Type B pancreatic cell (in vitro differentiated cells): ENCODE measurements around the gene CD99L2. TPM values are rescaled to one million over a fixed set of nuclear protein-coding genes. Genes with fewer than 3 reads are reported as not detected.

ENCODE experiments used
- DNase-seq: peaks from one replicate; pipeline ENCODE4 v3.0.0; 2021; ENCODE audit warnings: mixed read lengths; ENCODE audit not compliant: unreplicated experiment; ENCODE audit errors: extremely low spot score
- H3K27ac Mint-ChIP-seq: 2 replicates; pipeline ENCODE4 v1.8.0; 2021; ENCODE audit warnings: mild to moderate bottlenecking, mixed read lengths
- H3K27me3 Mint-ChIP-seq: 2 replicates; pipeline ENCODE4 v1.8.0; 2021; ENCODE audit warnings: mixed read lengths
- H3K36me3 Mint-ChIP-seq: 2 replicates; pipeline ENCODE4 v1.8.0; 2021; ENCODE audit warnings: mixed read lengths
- H3K4me1 Mint-ChIP-seq: one replicate; pipeline ENCODE4 v1.8.0; 2021; ENCODE audit warnings: mixed read lengths; ENCODE audit not compliant: unreplicated experiment
- H3K4me3 Mint-ChIP-seq: 2 replicates; pipeline ENCODE4 v1.8.0; 2021; ENCODE audit warnings: mild to moderate bottlenecking, mixed read lengths
- H3K9me3 Mint-ChIP-seq: 2 replicates; pipeline ENCODE4 v1.8.0; 2021; ENCODE audit warnings: mixed read lengths
- total RNA-seq: library from RNA; stranded (reverse); gene quantifications from 2 replicates; pipeline ENCODE4 v1.2.1, GENCODE V29; 2021; ENCODE audit warnings: low replicate concordance
- TF ChIP-seq, protein P1 (sequence below): fragments of 200-600 bp; sonication (generic); conservative IDR thresholded peaks from 2 replicates; pipeline ENCODE4 v1.5.0; 2021; ENCODE audit warnings: antibody characterized with exemption, mild to moderate bottlenecking

CD99L2 gene
- total RNA-seq, 1 donor from 2014 or later, result 35.1 TPM

- H3K27me3 Mint-ChIP-seq, result no peaks in the 10 kb centered on the region
- H3K27ac Mint-ChIP-seq, result no peak overlapping the region
- peaks cover 4% of the 10 kb centered on the region for H3K36me3 Mint-ChIP-seq
- TF ChIP-seq, protein P1, sequence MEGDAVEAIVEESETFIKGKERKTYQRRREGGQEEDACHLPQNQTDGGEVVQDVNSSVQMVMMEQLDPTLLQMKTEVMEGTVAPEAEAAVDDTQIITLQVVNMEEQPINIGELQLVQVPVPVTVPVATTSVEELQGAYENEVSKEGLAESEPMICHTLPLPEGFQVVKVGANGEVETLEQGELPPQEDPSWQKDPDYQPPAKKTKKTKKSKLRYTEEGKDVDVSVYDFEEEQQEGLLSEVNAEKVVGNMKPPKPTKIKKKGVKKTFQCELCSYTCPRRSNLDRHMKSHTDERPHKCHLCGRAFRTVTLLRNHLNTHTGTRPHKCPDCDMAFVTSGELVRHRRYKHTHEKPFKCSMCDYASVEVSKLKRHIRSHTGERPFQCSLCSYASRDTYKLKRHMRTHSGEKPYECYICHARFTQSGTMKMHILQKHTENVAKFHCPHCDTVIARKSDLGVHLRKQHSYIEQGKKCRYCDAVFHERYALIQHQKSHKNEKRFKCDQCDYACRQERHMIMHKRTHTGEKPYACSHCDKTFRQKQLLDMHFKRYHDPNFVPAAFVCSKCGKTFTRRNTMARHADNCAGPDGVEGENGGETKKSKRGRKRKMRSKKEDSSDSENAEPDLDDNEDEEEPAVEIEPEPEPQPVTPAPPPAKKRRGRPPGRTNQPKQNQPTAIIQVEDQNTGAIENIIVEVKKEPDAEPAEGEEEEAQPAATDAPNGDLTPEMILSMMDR, result no peak
- no peak for DNase-seq
- no peaks in the 10 kb centered on the region for H3K4me1 Mint-ChIP-seq
- H3K9me3 Mint-ChIP-seq, result no peaks in the 10 kb centered on the region
- no peak overlapping the region for H3K4me3 Mint-ChIP-seq
These were observed 119.1 kb downstream of the CD99L2 start for GRCh38 chrX:150779385-150779784.

DNA sequence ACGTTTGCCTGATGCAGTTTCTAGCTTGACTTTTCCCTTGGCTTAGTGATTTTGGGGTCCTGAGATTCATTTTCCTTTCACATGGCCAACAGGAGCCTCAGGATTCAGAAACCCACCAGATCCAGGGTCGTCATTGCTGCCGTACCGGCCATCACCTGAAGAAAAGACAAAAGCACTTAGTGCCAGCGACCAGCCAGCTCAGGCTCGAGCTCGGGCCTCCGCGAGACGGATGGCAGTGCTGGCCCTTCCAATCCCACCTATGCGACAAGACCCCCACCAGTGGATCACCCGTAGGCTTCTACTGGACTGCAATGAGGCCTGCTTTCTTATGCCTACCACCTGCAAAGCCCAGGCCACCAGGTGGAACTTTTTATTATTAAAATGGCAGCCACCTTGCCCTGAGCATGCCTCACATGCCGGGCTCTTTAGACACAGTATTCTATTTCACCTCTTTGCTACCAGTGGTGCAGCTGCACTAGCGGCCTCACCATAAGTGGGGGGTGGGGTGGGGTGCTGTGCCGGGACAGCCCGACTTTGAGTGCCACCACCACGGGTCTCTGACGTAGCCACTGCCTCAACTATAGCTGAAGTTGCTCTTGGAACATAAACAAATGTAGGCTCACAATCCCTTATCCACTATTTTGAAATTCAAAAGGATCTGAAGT lies 121.0 kb downstream of the CD99L2 start:
- Mint-ChIP-seq H3K36me3 (peaks cover 4% of the 10 kb centered on the region), H3K27ac (no peak overlapping the region), H3K9me3 (no peaks in the 10 kb centered on the region), H3K27me3 (no peaks in the 10 kb centered on the region), H3K4me1 (no peaks in the 10 kb centered on the region), H3K4me3 (no peak overlapping the region)
- DNase-seq, result no peak
- TF ChIP-seq, protein P1, result no peak

DNA sequence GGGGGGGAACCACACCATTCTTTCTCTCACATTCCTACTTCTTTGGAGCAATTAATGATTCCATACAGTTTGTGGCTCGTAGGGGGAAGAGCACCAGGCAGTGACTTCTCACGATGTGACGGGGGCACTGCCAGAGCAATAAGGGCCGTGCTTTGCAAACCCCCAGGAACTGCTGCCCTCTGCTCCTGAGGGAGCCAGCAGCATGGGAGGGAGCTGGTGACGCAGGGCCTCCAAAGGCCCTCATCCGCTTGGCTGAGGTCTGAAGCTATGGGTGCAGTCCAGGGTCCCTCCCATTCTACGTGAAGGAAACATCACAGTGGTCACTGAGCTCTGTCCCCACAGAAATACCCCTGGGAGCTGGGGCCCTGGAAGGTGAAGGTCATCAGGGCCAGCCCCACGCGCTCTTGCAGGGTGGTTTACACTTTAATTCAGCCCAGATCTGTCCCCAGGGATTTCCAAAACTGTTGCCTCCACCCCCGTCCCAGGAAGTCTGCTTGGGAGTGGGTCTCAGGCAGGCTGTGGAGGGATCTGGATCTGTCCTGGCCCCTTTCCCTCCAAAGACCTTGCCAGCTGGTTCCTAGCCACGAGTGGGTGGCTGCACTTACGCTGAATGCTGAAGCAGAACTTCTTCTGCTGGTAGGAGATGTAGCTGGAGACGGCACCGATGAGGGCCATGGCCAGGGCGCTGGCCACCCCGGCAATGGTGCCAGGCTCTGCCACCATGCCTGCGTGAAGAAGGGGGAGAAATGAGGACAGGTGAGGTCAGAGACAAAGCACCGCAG lies 122.7 kb downstream of the CD99L2 start:
- TF ChIP-seq, protein P1, result no peak
- no peak overlapping the region for H3K27ac Mint-ChIP-seq
- H3K4me3 Mint-ChIP-seq, result no peak overlapping the region

DNA sequence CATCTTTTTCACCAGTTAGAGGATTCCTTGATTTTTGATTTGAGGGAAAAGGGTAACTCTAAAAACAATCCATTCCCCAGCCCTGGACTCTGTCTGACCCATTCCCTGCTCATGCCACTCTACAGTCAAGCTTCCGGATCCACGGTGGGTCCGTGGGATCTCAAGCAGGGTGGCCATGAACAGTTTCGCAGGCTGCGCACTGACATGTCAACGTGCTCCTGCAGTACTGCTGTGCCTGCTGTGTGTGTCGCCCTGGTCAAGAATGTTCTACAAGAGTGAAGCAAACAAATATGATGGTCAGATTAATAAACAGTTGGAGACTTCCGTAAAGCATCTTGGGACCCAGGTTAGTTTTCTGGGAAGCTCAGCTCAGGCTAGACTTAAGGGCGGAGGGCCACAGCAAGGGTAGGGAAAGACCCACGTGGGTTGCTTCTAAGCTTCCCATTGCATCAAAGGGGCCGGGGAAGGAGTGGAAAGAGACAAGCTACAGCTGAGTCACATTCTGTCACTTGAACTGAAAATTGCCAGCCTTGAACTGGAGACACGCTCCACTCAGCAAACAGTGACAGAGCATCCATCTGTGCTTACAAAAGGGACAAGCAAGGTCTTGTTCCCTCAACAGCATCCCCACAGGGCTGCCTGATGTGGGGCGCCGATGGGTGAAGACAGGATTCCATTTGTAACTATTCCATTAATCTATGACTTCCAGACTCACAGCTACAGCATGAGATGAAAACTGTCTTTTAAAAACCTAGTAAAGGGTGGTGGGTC lies 123.5 kb downstream of the CD99L2 start:
- Mint-ChIP-seq H3K27ac (no peak overlapping the region), H3K4me1 (no peaks in the 10 kb centered on the region), H3K4me3 (no peak overlapping the region), H3K9me3 (no peaks in the 10 kb centered on the region), H3K36me3 (no peaks in the 10 kb centered on the region), H3K27me3 (no peaks in the 10 kb centered on the region)
- TF ChIP-seq, protein P1, result no peak
- no peak for DNase-seq

More for the DNA sequence above, 122.7 kb downstream of the CD99L2 start:
- DNase-seq, result no peak
- Mint-ChIP-seq H3K27me3 (no peaks in the 10 kb centered on the region), H3K9me3 (no peaks in the 10 kb centered on the region), H3K4me1 (no peaks in the 10 kb centered on the region), H3K36me3 (no peaks in the 10 kb centered on the region)

DNA sequence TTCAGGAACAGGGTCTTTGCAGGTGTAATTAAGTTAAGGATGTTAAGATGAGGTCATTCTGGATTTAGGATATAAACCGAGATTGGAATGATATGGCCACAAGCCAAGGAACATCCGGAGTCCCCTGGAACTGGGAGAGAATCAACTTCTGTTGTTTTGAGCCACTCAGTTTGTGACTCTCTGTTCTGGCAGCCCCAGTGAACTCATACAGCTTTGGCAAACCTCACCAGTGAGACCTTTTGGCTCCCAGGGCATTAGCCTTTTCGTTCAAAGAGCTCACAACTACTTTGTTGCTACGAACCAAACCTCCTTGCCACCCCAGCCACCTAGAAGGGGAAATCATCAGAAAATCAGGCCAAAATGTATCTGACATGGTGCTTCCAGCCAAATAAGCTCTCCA lies 124.8 kb downstream of the CD99L2 start:
- H3K27ac Mint-ChIP-seq, result no peak overlapping the region
- no peak overlapping the region for H3K4me3 Mint-ChIP-seq
- H3K27me3 Mint-ChIP-seq, result no peaks in the 10 kb centered on the region
- no peaks in the 10 kb centered on the region for H3K36me3 Mint-ChIP-seq
- TF ChIP-seq, protein P1, result no peak
- H3K4me1 Mint-ChIP-seq, result no peaks in the 10 kb centered on the region
- no peaks in the 10 kb centered on the region for H3K9me3 Mint-ChIP-seq
- no peak for DNase-seq
